ENCODE measurements around the gene VCPKMT. TPM values are rescaled to one million over a fixed set of nuclear protein-coding genes. Genes with fewer than 3 reads are reported as not detected.

The VCPKMT gene
- total and polyA plus RNA-seq, 3 donors from 2014 or later, result 8.5 to 14.5 (median 10.2) TPM

DNA sequence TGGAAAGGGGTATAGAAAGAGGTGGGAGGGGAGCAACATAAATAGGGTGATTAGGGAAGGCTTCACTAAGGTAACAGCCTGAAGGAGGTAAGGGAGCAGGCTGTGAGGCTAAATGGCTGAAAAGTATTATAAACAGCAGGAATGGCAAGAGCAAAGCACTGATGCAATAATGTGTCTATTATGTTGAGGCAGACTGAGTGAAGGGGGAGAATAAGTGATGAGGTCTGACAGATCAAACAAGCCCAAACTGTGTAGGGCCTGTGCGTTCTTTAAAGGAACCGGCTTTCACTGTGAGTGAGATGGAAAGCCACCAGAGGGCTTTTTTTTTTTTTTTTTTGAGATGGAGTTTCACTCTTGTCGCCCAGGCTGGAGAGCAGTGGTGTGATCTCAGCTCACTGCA, 6.7 kb upstream of the VCPKMT start:
- Histone ChIP-seq H3K27me3 (no peaks in the 10 kb centered on the region), H3K36me3 (ENCODE audit: low read depth, missing control alignments) (no peaks in the 10 kb centered on the region), H3K4me3 (no peak overlapping the region), H3K9me3 (no peaks in the 10 kb centered on the region), H3K27ac (no peak overlapping the region), H3K4me1 (no peaks in the 10 kb centered on the region)
- no peak for DNase-seq
- intact Hi-C loops (cut with DNase I; ENCODE audit: low total_unique reads), result no loop called here
- 83 to 93% methylated on average over 3 of the region's 3 CpGs for WGBS, 2 donors
- no peak for TF ChIP-seq POLR2A (IDR thresholded peaks at IDR 0.05)
- TF ChIP-seq, protein P1, sequence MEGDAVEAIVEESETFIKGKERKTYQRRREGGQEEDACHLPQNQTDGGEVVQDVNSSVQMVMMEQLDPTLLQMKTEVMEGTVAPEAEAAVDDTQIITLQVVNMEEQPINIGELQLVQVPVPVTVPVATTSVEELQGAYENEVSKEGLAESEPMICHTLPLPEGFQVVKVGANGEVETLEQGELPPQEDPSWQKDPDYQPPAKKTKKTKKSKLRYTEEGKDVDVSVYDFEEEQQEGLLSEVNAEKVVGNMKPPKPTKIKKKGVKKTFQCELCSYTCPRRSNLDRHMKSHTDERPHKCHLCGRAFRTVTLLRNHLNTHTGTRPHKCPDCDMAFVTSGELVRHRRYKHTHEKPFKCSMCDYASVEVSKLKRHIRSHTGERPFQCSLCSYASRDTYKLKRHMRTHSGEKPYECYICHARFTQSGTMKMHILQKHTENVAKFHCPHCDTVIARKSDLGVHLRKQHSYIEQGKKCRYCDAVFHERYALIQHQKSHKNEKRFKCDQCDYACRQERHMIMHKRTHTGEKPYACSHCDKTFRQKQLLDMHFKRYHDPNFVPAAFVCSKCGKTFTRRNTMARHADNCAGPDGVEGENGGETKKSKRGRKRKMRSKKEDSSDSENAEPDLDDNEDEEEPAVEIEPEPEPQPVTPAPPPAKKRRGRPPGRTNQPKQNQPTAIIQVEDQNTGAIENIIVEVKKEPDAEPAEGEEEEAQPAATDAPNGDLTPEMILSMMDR (IDR thresholded peaks at IDR 0.05), result no peak

DNA sequence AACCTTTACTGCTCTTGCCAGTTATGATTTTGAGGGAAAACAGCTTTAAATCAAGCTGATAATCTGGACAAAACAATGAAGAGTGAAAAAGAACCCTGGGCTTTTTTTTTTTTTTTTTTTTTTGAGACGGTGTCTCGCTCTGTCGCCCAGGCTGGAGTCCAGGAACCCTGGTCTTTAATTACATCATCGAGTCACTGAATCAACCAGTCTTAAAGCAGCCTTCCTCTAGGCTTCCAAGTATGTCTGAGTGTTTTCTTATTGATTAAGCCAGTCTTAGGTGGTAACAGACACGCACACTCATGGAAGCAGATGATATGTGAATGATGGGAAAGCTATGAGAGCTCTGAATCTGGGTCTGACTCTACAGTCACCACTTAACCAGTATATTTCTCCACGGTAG, 5.9 kb upstream of the VCPKMT start:
- WGBS, 2 donors, result 94 to 97% methylated on average over 6 of the region's 6 CpGs
- H3K36me3 ChIP-seq (ENCODE audit: low read depth, missing control alignments), result no peaks in the 10 kb centered on the region
- no peak overlapping the region for H3K4me3 ChIP-seq
- no peak for DNase-seq
- no peak for TF ChIP-seq POLR2A (IDR thresholded peaks at IDR 0.05)
- TF ChIP-seq, protein P1 (IDR thresholded peaks at IDR 0.05), result no peak
- no peaks in the 10 kb centered on the region for H3K27me3 ChIP-seq
- intact Hi-C loops (cut with DNase I; ENCODE audit: low total_unique reads), result no loop called here
- H3K27ac ChIP-seq, result no peak overlapping the region
- no peaks in the 10 kb centered on the region for H3K9me3 ChIP-seq
- peaks cover under 1% of the 10 kb centered on the region for H3K4me1 ChIP-seq

DNA sequence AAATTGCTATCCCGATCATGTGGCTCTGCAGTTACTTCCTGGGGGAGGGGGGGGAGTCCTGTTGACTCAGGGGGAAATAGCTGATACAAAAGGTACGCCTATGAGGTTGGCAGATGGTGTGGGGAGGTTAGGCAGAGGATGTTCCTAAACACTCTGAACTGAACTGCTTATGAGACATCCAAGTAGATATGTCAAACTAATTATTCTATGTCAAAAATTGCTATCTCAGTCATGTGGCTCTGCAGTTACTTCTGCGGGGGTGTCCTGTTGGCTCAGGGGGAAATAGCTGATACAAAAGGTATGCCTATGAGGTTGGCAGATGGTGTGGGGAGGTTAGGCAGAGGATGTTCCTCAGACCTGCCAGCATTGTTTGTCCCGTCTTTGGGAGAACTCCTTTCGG, 5.1 kb upstream of the VCPKMT start:
- H3K9me3 ChIP-seq, result no peaks in the 10 kb centered on the region
- no peaks in the 10 kb centered on the region for H3K36me3 ChIP-seq (ENCODE audit: low read depth, missing control alignments)
- no peak for DNase-seq
- TF ChIP-seq POLR2A (IDR thresholded peaks at IDR 0.05), result no peak
- TF ChIP-seq, protein P1 (IDR thresholded peaks at IDR 0.05), result no peak
- no peaks in the 10 kb centered on the region for H3K27me3 ChIP-seq
- no peak overlapping the region for H3K4me3 ChIP-seq
- no peak overlapping the region for H3K27ac ChIP-seq
- 71 to 86% methylated on average over 5 of the region's 5 CpGs for WGBS, 2 donors
- peaks cover 5% of the 10 kb centered on the region for H3K4me1 ChIP-seq
- intact Hi-C loops (cut with DNase I; ENCODE audit: low total_unique reads), result no loop called here

DNA sequence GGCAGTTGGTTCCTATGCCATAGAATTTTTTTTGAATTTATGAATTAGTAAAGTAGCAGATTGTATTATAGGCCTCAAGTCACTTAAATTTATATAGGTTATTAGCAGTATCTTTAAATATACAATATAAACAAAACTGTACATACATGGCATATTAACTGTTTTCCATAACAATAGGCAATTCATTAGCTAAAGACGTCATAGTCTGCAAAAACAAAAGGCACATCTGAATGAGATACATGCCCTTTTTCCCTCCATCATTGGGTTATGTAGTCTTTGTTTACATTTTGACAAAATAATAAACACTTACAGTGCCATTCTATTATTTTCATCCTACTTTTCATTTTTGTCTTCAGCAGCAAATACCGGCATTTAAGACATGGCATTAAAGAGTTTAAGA, 1.1 kb upstream of the VCPKMT start:
- intact Hi-C loops (cut with DNase I; ENCODE audit: low total_unique reads), result no loop called here
- 77 to 83% methylated on average over 2 of the region's 2 CpGs for WGBS, 2 donors
- TF ChIP-seq POLR2A (IDR thresholded peaks at IDR 0.05), result no peak
- TF ChIP-seq, protein P1 (IDR thresholded peaks at IDR 0.05), result no peak

DNA sequence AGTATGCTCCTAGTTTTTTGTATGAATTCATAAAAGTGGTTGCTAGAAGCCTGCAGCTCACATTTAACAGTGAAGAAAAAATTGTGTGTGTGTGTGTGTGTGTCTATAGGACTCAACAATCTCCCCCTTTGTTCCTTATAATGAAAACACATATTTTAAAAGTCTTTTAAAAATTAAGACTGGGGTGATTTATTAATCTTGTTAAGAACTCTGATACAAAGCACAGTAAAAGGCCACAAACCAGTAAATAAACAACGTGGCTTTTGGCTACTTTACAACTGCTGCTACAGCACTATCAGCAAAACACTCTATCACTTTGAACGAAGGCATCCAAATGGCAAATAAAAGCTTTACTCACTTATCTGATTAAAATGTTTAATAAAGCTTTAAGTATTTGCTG, 594 bp upstream of the VCPKMT start:
- DNase-seq, result no peak
- no peak for TF ChIP-seq POLR2A (IDR thresholded peaks at IDR 0.05)
- TF ChIP-seq, protein P1 (IDR thresholded peaks at IDR 0.05), result no peak
- Histone ChIP-seq H3K36me3 (ENCODE audit: low read depth, missing control alignments) (no peaks in the 10 kb centered on the region), H3K27ac (peak overlapping the region; percentile 82 to 90), H3K9me3 (no peaks in the 10 kb centered on the region), H3K27me3 (no peaks in the 10 kb centered on the region), H3K4me1 (peaks cover 5% of the 10 kb centered on the region), H3K4me3 (peak overlapping the region; percentile 64 to 79)
- 14 to 24% methylated on average over 2 of the region's 2 CpGs for WGBS, 2 donors
- intact Hi-C loops (cut with DNase I; ENCODE audit: low total_unique reads), result no loop called here

More for the DNA sequence above, 1.1 kb upstream of the VCPKMT start:
- peak overlapping the region in 1 of 2 donors; percentile 90 for H3K27ac ChIP-seq
- H3K4me3 ChIP-seq, result no peak overlapping the region
- peaks cover 5% of the 10 kb centered on the region for H3K4me1 ChIP-seq
- no peaks in the 10 kb centered on the region for H3K27me3 ChIP-seq
- H3K9me3 ChIP-seq, result no peaks in the 10 kb centered on the region
- no peak for DNase-seq
- H3K36me3 ChIP-seq (ENCODE audit: low read depth, missing control alignments), result no peaks in the 10 kb centered on the region
